Neural progenitor cell (in vitro differentiated cells): ENCODE results near the gene PEX3.

Source experiments
- EZH2 ChIP-seq: fragments of 200-600 bp; sonication (generic); IDR thresholded peaks from 2 replicates; pipeline ENCODE4 v1.6.1; 2017; ENCODE audit warnings: antibody characterized with exemption, mild to moderate bottlenecking, moderate library complexity
- TF ChIP-seq, protein P1 (sequence below): fragments of 200-600 bp; sonication (generic); IDR thresholded peaks from 2 replicates; pipeline ENCODE4 v1.5.1; 2017; ENCODE audit warnings: antibody characterized with exemption, mild to moderate bottlenecking

DNA sequence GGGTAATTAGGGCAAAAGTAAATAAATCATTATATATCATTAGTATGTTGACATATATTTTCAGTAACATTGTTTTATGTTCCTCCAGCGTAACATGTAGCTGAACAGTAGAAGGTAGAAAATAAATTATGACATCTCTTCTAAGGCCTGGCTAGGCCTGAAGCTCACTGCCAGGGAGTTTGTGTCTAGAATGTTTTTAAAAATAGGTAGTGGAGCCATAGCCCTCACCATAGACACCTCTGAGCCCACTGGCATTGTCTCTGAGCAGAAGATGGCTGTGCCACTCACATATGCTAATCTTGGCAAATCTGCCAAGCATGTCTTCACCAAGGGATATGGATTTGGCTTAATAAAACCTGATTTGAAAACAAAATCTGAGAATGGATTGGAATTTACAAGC lies 39.6 kb downstream of the PEX3 start:
- TF ChIP-seq, protein P1, sequence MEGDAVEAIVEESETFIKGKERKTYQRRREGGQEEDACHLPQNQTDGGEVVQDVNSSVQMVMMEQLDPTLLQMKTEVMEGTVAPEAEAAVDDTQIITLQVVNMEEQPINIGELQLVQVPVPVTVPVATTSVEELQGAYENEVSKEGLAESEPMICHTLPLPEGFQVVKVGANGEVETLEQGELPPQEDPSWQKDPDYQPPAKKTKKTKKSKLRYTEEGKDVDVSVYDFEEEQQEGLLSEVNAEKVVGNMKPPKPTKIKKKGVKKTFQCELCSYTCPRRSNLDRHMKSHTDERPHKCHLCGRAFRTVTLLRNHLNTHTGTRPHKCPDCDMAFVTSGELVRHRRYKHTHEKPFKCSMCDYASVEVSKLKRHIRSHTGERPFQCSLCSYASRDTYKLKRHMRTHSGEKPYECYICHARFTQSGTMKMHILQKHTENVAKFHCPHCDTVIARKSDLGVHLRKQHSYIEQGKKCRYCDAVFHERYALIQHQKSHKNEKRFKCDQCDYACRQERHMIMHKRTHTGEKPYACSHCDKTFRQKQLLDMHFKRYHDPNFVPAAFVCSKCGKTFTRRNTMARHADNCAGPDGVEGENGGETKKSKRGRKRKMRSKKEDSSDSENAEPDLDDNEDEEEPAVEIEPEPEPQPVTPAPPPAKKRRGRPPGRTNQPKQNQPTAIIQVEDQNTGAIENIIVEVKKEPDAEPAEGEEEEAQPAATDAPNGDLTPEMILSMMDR, result no peak
- TF ChIP-seq EZH2, result no peak
